CD4-positive, alpha-beta T cell treated with Interleukin-4 for 1 hour (primary cell): ENCODE data around the gene IFNAR1.
A peak's percentile ranks its signal among the peaks of the same experiment; 100 is the strongest.

ENCODE experiments used
- DNase-seq, 2 donors: peaks; one replicate each; pipeline ENCODE4 v3.0.0-alpha.2; 2020 to 2022

Gene IFNAR1

DNA sequence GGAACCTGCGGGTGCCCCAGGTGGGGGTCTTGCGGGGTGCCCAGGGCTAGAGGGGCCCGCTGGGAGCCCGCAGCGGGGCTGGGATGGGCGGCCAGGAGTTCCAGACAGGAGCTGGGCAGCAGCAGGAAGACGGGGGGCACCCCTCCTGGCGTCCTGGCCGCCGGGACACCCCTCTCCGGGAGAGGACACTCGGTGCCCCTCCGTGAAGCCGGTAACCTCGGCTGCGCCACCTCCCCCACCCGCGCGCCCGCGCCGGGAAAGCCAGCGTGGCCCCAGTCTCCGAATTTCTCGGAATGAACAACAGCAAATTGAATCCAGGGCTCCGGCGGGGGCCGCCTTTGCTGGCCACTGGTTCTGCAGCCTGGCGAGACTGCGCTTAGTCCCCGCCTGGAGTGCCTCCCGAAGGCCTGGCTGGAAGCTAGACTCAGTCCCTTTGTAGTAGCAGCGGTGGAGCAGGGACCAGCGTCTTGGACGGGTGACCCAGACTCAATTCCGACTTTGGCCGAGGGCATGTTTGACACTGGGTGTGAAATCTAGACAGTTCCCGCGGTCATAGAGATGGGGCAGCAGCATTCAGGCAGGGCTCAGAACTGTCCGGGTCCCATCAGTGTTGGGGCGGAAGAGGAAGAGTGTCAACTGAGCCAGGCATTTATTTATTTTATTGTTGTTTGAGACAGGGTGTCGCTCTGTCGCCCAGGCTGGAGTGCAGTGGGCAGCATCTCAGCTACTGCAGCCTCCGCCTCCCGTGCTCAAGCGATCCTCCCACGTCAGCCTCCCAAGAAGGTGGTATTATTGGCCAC lies 79.2 kb downstream of the IFNAR1 start:
- DNase-seq: peak; percentile 14 to 24

- DNase-seq: no peak
Observed at GRCh38 chr21:33406493-33406892, 81.7 kb downstream of the IFNAR1 start.
